H54 (cell line): ENCODE data around the gene ACTRT2.

Source experiments
- DNase-seq: peaks from one replicate; pipeline ENCODE4 v3.0.0; 2011; ENCODE audit warnings: low spot score, mixed read lengths; ENCODE audit not compliant: insufficient read length
- FAIRE-seq: peaks from 3 replicates; lab custom pipeline; 2011; peaks lifted over from hg19 to GRCh38; lab: Jason Lieb, UNC
- POLR2A ChIP-seq: IDR thresholded peaks from 2 replicates; pipeline ENCODE4 v1.6.1; 2011; ENCODE audit warnings: low read depth, mild to moderate bottlenecking, low read length

Gene ACTRT2

GRCh38 chr1:3014443-3015268, 6.6 kb upstream of the ACTRT2 start:
- FAIRE-seq: no peak
- no peak for TF ChIP-seq POLR2A
- DNase-seq: no peak

DNA sequence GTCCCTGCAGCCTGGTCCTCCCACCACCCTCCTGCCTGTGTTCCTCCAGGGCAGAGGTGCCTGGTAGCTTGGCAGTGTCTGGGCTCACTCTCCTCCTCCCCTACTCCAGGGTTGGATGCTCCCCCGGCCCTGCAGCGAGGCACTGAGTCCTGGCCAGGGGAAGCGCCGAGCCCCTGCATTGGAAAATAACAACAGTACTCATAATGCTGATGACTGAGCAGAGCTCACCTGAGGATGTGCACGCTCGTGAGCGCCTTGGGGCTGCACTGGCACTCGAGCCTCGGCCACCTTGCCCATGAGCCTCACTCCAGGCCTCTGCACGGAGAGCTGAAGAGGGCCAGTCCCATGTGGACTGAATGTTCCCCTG, 6.0 kb upstream of the ACTRT2 start:
- no peak for TF ChIP-seq POLR2A
- no peak for DNase-seq
- no peak for FAIRE-seq

DNA sequence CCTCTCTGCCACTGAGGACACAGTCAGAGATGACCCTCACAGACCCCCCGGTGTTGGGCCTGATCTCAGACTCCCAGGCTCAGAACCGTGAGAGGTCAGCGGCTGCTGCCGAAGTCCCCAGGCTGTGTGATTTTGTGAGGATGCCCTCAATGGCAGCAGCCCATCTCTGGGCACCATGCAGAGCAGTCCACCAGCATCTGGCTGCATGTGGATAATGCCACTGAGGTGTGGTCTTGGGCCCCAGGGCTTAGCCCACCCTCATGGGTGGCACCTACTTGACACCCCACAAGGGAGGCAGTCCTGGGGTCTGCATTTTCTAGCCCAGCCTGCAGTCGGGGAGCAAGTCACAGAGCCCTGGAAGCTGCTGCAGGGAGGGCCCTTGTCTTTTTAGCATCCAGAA, 5.5 kb upstream of the ACTRT2 start:
- DNase-seq: no peak
- FAIRE-seq: no peak
- no peak for TF ChIP-seq POLR2A

GRCh38 chr1:3016641-3017439, 4.4 kb upstream of the ACTRT2 start:
- DNase-seq (no peak), FAIRE-seq (no peak)
- no peak for TF ChIP-seq POLR2A

GRCh38 chr1:3017440-3018050, 3.7 kb upstream of the ACTRT2 start:
- no peak for FAIRE-seq
- DNase-seq: no peak
- TF ChIP-seq POLR2A: no peak

GRCh38 chr1:3018051-3018471, 3.2 kb upstream of the ACTRT2 start:
- no peak for TF ChIP-seq POLR2A
- FAIRE-seq (no peak), DNase-seq (no peak)

- FAIRE-seq (no peak), DNase-seq (no peak)
- TF ChIP-seq POLR2A: no peak
Measured at GRCh38 chr1:3018576-3018975, 2.7 kb upstream of the ACTRT2 start.

GRCh38 chr1:3019007-3019515, 2.2 kb upstream of the ACTRT2 start:
- FAIRE-seq (no peak), DNase-seq (no peak)
- TF ChIP-seq POLR2A: no peak

GRCh38 chr1:3019516-3020051, 1.7 kb upstream of the ACTRT2 start:
- no peak for DNase-seq
- TF ChIP-seq POLR2A: no peak
- no peak for FAIRE-seq

DNA sequence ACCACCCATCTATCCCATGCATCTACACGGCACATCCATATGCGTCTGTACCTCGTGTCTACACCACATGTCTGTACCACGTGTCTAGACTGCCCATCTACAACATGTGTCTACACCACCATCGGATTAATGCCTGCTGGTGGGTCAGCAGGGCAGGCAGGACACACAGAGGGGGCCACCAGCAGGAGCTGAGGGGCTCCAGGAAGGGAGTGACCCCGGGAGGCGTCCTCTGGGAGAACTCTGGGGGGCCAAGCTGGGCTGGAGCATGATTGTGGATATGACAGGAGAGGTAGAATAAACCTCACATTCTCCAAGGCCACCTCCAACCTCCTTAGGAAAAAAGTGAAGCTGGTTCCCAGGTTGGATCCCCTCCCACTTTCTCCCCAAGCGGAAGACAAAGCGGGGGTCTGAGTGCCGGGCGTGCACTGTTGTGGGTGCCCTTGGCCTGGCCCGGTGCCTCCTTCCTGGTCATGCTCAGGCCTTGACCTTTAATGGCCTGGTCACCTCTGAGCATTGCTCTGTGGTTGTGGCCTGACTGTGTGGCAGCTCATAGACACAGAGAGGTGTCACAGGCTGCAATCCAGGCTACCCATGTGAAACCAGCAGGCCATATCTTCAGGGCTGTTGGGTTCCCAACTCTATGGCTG, 881 bp upstream of the ACTRT2 start:
- DNase-seq: no peak
- no peak for FAIRE-seq
- TF ChIP-seq POLR2A: no peak

DNA sequence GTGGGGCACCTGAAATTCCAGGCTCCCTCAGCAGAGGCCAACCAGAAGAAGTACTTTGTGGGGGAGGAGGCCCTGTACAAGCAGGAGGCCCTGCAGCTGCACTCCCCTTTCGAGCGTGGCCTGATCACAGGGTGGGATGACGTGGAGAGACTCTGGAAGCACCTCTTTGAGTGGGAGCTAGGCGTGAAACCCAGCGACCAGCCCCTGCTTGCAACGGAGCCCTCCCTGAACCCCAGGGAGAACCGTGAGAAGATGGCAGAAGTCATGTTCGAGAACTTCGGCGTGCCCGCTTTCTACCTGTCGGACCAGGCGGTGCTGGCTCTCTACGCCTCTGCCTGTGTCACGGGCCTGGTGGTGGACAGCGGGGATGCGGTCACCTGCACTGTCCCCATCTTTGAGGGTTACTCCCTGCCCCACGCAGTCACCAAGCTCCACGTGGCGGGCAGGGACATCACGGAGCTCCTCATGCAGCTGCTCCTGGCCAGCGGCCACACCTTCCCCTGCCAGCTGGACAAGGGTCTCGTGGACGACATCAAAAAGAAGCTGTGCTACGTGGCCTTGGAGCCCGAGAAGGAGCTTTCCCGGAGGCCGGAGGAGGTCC, 634 bp downstream of the ACTRT2 start:
- no peak for TF ChIP-seq POLR2A
- FAIRE-seq (no peak), DNase-seq (no peak)

DNA sequence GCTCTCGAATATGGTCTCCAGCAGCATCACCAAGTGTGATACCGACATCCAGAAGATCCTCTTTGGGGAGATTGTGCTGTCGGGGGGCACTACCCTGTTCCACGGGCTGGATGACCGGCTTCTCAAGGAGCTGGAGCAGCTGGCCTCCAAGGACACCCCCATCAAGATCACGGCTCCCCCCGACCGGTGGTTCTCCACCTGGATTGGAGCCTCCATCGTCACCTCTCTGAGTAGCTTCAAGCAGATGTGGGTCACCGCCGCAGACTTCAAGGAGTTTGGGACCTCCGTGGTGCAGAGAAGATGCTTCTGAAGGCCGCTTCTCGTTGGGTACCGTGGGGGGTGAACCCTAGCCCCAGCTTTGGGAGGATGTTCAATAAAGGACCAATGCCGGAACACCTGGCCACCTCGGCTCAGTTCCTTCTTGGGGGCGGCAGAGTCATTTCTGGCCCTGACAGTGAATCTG, 1.3 kb downstream of the ACTRT2 start:
- DNase-seq (no peak), FAIRE-seq (no peak)
- TF ChIP-seq POLR2A: no peak

- DNase-seq: no peak
- no peak for FAIRE-seq
- no peak for TF ChIP-seq POLR2A
Measured at GRCh38 chr1:3022976-3023375, 1.7 kb downstream of the ACTRT2 start.
